K562 (cell line): Measurements from ENCODE around the gene APBB2. TPM values are rescaled to one million over a fixed set of nuclear protein-coding genes. Genes with fewer than 3 reads are reported as not detected.

ENCODE experiments used
- ATAC-seq: fragments of 200-7000 bp; cut with Tn5 transposase; 3 replicates; pipeline ENCODE4 v1.9.1; 2020; ENCODE audit warnings: moderate library complexity
- BruUV-seq: library from RNA; stranded (reverse); fragments of 400-500 nt; replicated peaks from 2 replicates; lab custom pipeline; 2021; lab: Mats Ljungman, UMichigan
- CTCF ChIA-PET: fragments of 300-600 bp; formaldehyde crosslinking; extraction: SDS; loops from one replicate; lab custom pipeline; 2021; ENCODE audit warnings: low intra/inter-chr PET ratio; lab: Yijun Ruan, JAX
- POLR2A ChIA-PET: fragments of 300-600, 350-650 bp; sonication (Branson Sonifier 250); formaldehyde crosslinking; extraction: SDS; loops from one replicate; lab custom pipeline; 2021; ENCODE audit warnings: antibody characterized with exemption, inconsistent platforms; lab: Yijun Ruan, JAX
- DNase-seq, 4 experiments: peaks; one replicate each; pipeline versions ENCODE4 v3.0.0 to v3.0.0-alpha.2; 2011 to 2018; ENCODE audit warnings: low spot score in 3 of 4, mixed read lengths in 3 of 4; ENCODE audit errors: extremely low read depth in 1 of 4
- FAIRE-seq: peaks from 2 replicates; lab custom pipeline; 2011; peaks lifted over from hg19 to GRCh38; lab: Jason Lieb, UNC
- H2AFZ ChIP-seq: 2 replicates; pipeline ENCODE4 v1.6.0; 2011; ENCODE audit warnings: low read depth, low read length, control low read depth, inconsistent platforms
- H3K27ac ChIP-seq: fragments of 200-600 bp; 3 replicates; pipeline ENCODE4 v1.8.0; 2011; ENCODE audit warnings: low read depth, mild to moderate bottlenecking, control low read depth, inconsistent platforms, low read length, moderate library complexity, mixed read lengths; ENCODE audit errors: extremely low read depth
- H3K27me3 ChIP-seq, 2 experiments: fragments of 300-600 bp in 1 of 2; 2 replicates in 1 of 2; 3 replicates in 1 of 2; pipeline versions ENCODE4 v1.6.0 to v1.8.0; 2011; ENCODE audit warnings: inconsistent platforms in 2 of 2, low read length in 2 of 2, mild to moderate bottlenecking in 1 of 2, mixed read lengths in 1 of 2, moderate library complexity in 1 of 2; ENCODE audit not compliant: control insufficient read depth in 2 of 2, insufficient read depth in 2 of 2
- H3K36me3 ChIP-seq: fragments of 300-600 bp; 3 replicates; pipeline ENCODE4 v1.8.0; 2011; ENCODE audit warnings: mild to moderate bottlenecking, low read length, inconsistent platforms; ENCODE audit not compliant: control insufficient read depth, insufficient read depth
- H3K4me1 ChIP-seq, 2 experiments: fragments of 200-600 bp in 1 of 2; replicated peaks in 1 of 2; 2 replicates in 1 of 2; 3 replicates in 1 of 2; pipeline versions ENCODE4 v1.5.1 to v1.8.0; 2011; ENCODE audit warnings: inconsistent platforms in 2 of 2, low read length in 2 of 2, mild to moderate bottlenecking in 1 of 2, mixed read lengths in 1 of 2, moderate library complexity in 1 of 2; ENCODE audit not compliant: control insufficient read depth in 2 of 2, insufficient read depth in 2 of 2
- H3K4me2 ChIP-seq: 2 replicates; pipeline ENCODE4 v1.6.1; 2011; ENCODE audit warnings: low read length, control low read depth, inconsistent platforms, mixed read lengths; ENCODE audit not compliant: insufficient read depth
- H3K4me3 ChIP-seq: fragments of 200-600 bp; sonication (generic), shearing (Covaris generic); 2 replicates; pipeline ENCODE4 v1.5.1; 2016; ENCODE audit warnings: control low read depth, inconsistent platforms
- H3K79me2 ChIP-seq: fragments of 200-600 bp; 3 replicates; pipeline ENCODE4 v1.8.0; 2011; ENCODE audit warnings: low read length, inconsistent platforms; ENCODE audit not compliant: control insufficient read depth, insufficient read depth
- H3K9ac ChIP-seq, 2 experiments: 2 replicates each; pipeline versions ENCODE4 v1.6.0 to v1.6.1; 2011; ENCODE audit warnings: low read depth in 2 of 2, low read length in 2 of 2, control low read depth in 1 of 2, inconsistent platforms in 1 of 2, mild to moderate bottlenecking in 1 of 2, mixed read lengths in 1 of 2; ENCODE audit not compliant: insufficient read depth in 1 of 2
- H3K9me1 ChIP-seq: one replicate; pipeline ENCODE4 v1.6.0; 2011; ENCODE audit warnings: inconsistent platforms, mild to moderate bottlenecking, low read length, moderate library complexity; ENCODE audit not compliant: control insufficient read depth, insufficient read depth
- H3K9me3 ChIP-seq: replicated peaks from 2 replicates; pipeline ENCODE4 v1.5.1; 2011; ENCODE audit warnings: low read depth, low read length, inconsistent platforms; ENCODE audit not compliant: control insufficient read depth, insufficient read depth
- H4K20me1 ChIP-seq: replicated peaks from 2 replicates; pipeline ENCODE4 v1.6.1; 2011; ENCODE audit warnings: low read length, inconsistent platforms, mixed read lengths; ENCODE audit not compliant: control insufficient read depth, insufficient read depth
- BCL6 ChIP-seq: fragments of 250-450 bp; sonication (Bioruptor Pico); IDR thresholded peaks from 2 replicates; pipeline ENCODE4 v1.4.0; 2020
- GATA2 ChIP-seq: sonication (generic); formaldehyde crosslinking; IDR thresholded peaks from 2 replicates; pipeline ENCODE4 v1.4.0; 2020; ENCODE audit warnings: mild to moderate bottlenecking, missing genetic modification reagents
- NCOA1 ChIP-seq: fragments of 450-650 bp; IDR thresholded peaks from 2 replicates; pipeline ENCODE4 v1.6.1; 2016; ENCODE audit warnings: low read depth
- NFATC3 ChIP-seq: fragments of 450-650 bp; IDR thresholded peaks from 2 replicates; pipeline ENCODE4 v1.6.1; 2017; ENCODE audit warnings: mild to moderate bottlenecking
- POLR2G ChIP-seq: fragments of 200-400 bp; formaldehyde crosslinking; IDR thresholded peaks from 2 replicates; pipeline ENCODE4 v1.6.1; 2017; ENCODE audit warnings: low read depth, mild to moderate bottlenecking, antibody characterized with exemption, low read length, moderate library complexity
- ZNF184 ChIP-seq: sonication (generic); formaldehyde crosslinking; IDR thresholded peaks from 2 replicates; pipeline ENCODE4 v1.5.0; 2020; ENCODE audit warnings: missing genetic modification reagents
- WGBS: fragments of 100-300 bp; shearing (Covaris generic); methylation state at CpG from one replicate; pipeline ENCODE4 v1.1.6; 2016; ENCODE audit warnings: low coverage, mixed read lengths; ENCODE audit not compliant: insufficient coverage; ENCODE audit errors: missing lambda C conversion rate; 5-methylcytosine and 5-hydroxymethylcytosine counted together
- in situ Hi-C: fragments of 300-500 bp; cut with MboI; formaldehyde crosslinking; loops from 4 replicates; pipeline ENCODE4 v1.15.0; 2018; ENCODE audit warnings: inconsistent platforms, mixed read lengths
- intact Hi-C: fragments of 100-400 bp; cut with micrococcal nuclease; formaldehyde crosslinking; loops from 2 replicates; pipeline ENCODE4 v1.14.2; 2022
- polyA plus RNA-seq, 8 experiments: library from polyadenylated mRNA; depleted of rRNA in 4 of 8; stranded (reverse) in 5 of 8; unstranded in 3 of 8; fragments of >200 nt; fragmentation: Nextera tagmentation in 2 of 8; fragmentation: Illumina TruSeq in 1 of 8; extraction: Ambion mirVana in 2 of 8; extraction: Trizol in 1 of 8; gene quantifications; 2 replicates each; pipeline versions ENCODE4 v1.2.1 to v1.2.3, GENCODE V29; 2011 to 2014; ENCODE audit warnings: inconsistent platforms in 1 of 8, missing spikeins in 1 of 8
- total RNA-seq, 7 experiments: library from RNA; depleted of rRNA in 6 of 7; stranded (reverse); fragments of >200 nt in 6 of 7; fragmentation: Illumina TruSeq in 2 of 7; extraction: Trizol in 2 of 7; gene quantifications; 2 replicates each; pipeline versions ENCODE4 v1.2.1 to v1.2.3, GENCODE V29; 2011 to 2021; ENCODE audit warnings: low replicate concordance in 1 of 7
- TF ChIP-seq, protein P1 (sequence below): fragments of 250-450 bp; sonication (Bioruptor Pico); IDR thresholded peaks from 2 replicates; pipeline ENCODE4 v1.8.0; 2022; ENCODE audit warnings: moderate library complexity, mild to moderate bottlenecking, inconsistent platforms
- TF ChIP-seq, protein P2 (sequence below): fragments of 450-650 bp; conservative IDR thresholded peaks from 2 replicates; pipeline ENCODE4 v1.6.1; 2016; ENCODE audit warnings: missing genetic modification characterization, low read depth, mild to moderate bottlenecking, missing compliant biosample characterization, moderate library complexity
- TF ChIP-seq, protein P3 (sequence below): fragments of 250-450 bp; sonication (Bioruptor Pico); IDR thresholded peaks from 2 replicates; pipeline ENCODE4 v1.5.0; 2021; ENCODE audit warnings: mild to moderate bottlenecking, moderate library complexity

The APBB2 gene
- total and polyA plus RNA-seq, 9 of the 15 experiments (the other 6 are each of a cell fraction or from before 2014, with no cell fraction given): 0.08 to 2.1 (median 1.4) TPM

DNA sequence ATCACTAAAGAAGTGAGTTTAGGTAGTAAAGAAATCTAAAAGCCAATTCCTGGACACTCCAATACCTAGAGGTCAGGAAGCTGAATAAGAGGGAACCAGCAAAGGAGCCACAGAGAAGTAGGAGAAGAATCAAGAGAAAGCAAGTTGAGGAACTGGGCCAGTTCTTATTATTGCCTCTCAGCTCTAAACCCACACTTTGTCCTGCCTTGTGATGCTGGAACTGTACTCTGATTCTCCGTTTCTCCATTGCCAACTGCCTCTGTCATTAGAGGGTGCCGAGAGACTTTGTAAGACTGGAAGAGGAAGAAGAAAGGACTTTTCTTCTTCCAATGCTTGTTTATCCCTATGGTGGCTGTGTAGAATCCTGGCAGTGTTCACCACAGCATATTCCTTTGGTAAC is 426.0 kb downstream of the APBB2 start (continued):
- TF ChIP-seq GATA2: no peak
- no peak for TF ChIP-seq BCL6

DNA sequence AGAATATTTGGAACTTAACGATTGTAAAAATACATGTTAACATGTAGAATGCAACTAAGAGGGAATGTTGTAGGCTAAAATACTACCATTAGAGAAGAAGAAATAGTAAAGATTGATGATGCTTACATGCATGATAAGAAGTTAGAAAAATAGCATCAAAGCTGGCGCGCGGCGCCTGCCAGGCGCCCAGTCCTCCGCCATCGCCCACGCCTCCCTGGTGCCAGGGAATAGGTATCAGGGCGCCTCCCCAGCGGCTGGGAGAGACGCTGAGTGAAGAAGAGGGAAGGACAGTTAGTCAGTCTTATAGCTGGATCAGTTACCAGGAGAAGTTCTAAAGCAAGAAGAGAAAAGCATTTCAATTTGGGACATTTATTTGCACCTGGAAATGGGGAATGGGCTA is 428.6 kb downstream of the APBB2 start:
- DNase-seq (no peak), ATAC-seq (no peak), FAIRE-seq (no peak)
- H3K9me1 ChIP-seq: no peaks in the 10 kb centered on the region
- no peaks in the 10 kb centered on the region for H4K20me1 ChIP-seq
- no TSS peak for BruUV-seq
- H3K4me2 ChIP-seq: no peak overlapping the region
- no peaks in the 10 kb centered on the region for H3K79me2 ChIP-seq
- H3K9ac ChIP-seq: no peak overlapping the region
- no peak overlapping the region for H2AFZ ChIP-seq
- WGBS: under 1% methylated on average over 12 of the region's 12 CpGs
- intact Hi-C loops: no loop called here
- ChIA-PET CTCF (no interaction called here), POLR2A (interaction anchor here (0.6 kb wide), 1 partner anchor 1041 kb away, joined by 3 read pairs; no protein-coding TSS in a partner anchor)
- H3K4me3 ChIP-seq: no peak overlapping the region
- H3K4me1 ChIP-seq: no peaks in the 10 kb centered on the region
- H3K9me3 ChIP-seq: no peaks in the 10 kb centered on the region
- peaks cover 0 to 4% of the 10 kb centered on the region in 2 experiments; a peak in 1 of 5 replicates for H3K27me3 ChIP-seq
- in situ Hi-C loops: no loop called here
- H3K27ac ChIP-seq: no peak overlapping the region
- no peaks in the 10 kb centered on the region for H3K36me3 ChIP-seq
- TF ChIP-seq, protein P1, sequence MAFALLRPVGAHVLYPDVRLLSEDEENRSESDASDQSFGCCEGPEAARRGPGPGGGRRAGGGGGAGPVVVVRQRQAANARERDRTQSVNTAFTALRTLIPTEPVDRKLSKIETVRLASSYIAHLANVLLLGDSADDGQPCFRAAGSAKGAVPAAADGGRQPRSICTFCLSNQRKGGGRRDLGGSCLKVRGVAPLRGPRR (CRISPR knock-in tag): no peak
- TF ChIP-seq NCOA1 (no peak), ZNF184 (CRISPR knock-in tag) (no peak), POLR2G (no peak), NFATC3 (no peak)
- TF ChIP-seq, protein P2, sequence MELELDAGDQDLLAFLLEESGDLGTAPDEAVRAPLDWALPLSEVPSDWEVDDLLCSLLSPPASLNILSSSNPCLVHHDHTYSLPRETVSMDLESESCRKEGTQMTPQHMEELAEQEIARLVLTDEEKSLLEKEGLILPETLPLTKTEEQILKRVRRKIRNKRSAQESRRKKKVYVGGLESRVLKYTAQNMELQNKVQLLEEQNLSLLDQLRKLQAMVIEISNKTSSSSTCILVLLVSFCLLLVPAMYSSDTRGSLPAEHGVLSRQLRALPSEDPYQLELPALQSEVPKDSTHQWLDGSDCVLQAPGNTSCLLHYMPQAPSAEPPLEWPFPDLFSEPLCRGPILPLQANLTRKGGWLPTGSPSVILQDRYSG (tag): no peak
- TF ChIP-seq, protein P3, sequence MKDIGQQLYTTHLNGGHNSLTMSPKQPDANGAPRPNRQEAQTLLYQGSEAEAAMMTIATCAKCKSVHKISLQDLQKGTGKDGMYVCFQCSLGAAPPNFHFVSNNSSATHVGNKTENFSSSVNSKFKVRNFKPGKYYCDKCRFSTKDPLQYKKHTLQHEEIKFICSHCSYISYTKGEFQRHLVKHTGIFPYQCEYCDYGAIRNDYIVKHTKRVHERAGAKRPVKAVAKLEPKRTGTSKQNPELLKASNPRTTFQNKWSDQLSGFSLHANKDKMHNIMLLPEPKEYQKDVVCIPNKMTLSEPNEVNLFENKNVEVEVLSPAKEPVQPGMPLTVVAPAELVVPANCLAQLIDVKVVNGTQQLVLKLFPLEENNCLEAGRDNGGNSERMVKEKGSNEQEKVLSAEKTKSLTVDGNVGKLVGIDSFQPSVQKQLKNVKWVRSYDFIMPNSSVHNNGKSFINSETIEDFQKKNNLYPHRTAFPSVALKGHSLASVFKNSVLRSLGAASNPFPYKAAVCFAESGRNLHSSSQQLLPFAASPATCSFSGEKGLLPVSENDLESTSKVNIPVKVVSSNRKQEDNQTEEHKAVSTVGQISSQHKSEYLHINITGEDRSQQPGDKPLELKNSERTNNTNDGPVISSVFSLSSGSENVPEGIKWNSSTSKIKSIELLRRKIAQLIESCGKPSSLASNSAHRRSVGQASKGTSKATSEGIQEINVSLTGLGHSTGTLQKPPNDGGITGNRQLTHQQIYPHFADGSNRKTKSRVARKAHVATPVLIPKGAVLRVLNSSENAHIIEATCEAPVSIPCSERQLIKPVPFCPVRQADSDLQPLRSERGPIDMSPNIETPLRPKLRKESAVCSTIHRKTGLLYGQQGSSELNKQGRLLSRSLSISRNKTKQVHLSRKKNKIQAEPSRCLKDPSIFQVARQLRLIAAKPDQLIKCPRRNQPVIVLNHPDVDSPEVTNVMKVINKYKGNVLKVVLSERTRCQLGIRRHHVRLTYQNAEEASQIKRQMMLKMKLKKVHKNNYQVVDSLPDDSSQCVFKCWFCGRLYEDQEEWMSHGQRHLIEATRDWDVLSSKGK: no peak
